GM21367 (cell line): ENCODE data around the gene ITPKB.
A peak's percentile ranks its signal among the peaks of the same experiment; 100 is the strongest.

Experiments used
- ATAC-seq: cut with Tn5 transposase; IDR thresholded peaks from one replicate; pipeline ENCODE4 v1.9.1; 2021; ENCODE audit not compliant: unreplicated experiment

Gene ITPKB

DNA sequence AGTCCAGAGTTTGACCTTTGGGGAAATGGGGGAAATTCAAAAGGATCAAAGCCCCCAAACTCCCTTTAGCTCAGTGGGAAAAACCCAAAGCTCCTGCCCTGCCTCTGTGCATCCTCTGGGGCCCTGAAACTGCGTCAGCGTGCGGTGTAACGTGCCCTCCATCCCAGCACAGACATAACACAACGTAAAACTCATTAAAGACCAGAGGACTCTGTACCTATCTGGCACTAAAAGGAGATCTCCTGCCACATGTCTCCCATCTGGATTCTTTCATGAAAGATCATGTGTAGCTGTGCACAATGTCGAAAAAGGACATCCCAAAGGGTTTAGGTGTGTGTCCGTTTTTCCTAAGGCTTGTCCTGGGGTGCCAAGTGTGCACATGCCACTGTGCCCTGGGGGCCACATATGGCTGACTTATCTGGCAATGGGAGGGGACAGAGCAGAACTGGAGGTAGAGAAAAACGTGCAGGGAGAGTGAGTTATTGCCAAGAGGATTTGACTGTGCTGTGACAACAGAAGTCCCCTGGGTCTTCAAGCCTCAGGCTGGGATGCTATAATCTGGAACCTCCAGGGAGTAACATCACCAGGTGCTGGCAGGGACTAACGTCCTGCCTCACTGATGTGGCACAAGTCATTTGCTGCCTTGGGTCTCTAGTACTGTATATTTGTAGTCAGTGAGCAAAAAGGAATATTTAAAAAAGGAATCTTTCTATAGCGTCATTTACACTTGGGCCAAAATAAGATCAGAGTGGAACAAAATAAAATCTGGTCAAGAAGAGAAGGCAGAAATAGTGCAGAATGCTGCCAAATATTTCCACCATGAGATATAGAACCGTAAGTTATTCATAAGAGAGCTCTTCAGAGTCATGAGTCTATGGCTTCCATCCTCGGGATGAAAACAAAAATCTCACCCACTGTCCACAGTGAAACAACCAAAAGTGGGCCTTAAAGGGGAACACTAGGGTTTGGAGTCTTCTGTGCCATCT lies 52.3 kb downstream of the ITPKB start:
- ATAC-seq = no peak

DNA sequence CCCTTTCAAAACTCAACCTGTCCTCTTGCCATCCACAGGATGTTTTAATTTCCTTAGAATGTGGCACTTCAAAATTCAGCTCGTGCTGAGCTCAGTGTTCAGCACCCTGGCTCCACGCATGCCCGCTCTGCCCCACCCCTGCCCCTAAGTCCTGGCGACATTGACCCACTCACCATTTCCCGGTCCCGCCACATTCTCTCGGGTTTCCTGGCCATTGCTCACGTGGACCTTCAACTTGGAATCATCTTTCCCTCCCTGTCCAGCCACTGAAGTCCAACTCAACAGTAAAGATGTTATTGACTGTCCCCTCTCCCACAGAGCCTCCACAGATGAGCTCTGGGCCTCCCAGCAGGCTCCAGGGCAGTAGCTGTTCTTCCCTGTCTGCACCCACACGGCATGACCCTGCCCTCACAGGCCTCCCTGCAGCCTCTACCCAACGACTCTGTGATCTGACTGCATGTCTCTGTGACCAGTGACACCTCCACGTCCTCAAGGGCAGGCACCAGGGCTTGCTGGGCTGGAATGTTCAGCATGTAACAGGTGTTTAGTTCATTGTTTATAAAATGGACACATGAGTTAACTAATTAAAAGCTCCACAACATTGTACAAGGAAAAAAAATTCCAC lies 53.8 kb downstream of the ITPKB start:
- ATAC-seq = no peak

DNA sequence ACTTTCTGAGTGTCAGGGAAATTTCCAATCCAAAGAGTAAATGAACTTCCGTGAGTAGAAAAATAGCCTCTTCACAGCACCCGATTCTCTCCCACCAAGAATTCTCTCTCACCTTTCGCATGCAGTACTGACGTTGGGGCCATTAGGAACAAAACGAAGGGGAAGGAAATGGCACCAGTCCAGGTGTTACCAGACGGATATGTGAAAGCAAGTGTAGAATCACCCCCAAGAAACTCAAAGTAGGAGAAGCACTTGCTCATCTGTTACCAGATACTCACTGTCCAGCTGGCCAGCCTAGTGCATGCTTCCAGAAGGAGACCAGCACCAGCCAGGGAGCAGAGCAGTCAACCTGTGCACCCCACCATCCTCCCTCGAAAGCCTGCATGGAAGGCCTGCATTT lies 55.1 kb downstream of the ITPKB start:
- no peak for ATAC-seq

DNA sequence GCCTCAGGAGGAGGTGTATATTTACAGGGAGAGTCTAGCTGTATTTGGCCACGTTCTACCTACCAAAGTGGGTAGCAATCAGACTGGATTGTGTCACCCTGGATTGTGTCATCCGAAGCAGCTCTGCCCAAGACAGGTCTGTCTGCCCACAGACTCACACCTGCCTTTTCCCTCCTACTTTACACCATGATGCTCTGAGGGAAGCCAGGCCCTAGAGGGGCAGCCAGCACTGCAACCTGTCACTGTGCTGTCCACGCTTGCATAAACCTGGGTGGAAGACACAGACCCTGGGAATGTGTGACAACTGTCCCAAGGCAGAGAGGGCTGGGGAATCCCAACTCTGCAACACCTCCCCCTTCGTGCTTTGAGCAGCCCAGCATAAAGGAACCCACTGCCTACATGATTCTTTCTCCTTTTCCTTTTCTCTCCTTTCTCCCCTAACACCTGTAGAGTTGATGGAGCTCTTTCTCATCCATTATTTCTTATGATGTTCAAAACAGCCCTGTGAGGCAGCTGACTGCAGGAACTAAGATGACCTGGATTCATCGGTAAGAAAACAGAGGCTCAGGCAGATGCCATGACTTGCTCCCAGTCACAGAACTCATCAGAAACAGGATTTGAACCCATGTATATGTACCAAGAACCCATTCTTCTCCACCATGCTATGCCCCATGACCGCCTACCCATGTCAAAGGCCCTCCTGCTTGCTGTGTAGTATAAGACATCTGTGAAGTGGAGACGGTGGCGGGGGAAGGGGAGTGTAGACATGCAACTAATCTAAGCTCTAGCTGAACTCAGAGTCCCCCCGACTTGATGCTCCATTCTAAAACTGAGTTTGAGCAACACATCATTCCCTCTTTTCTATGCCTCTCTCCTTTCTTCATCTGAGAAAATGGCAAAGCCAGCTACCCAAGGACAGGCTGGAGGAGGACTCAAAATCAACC lies 55.9 kb downstream of the ITPKB start:
- no peak for ATAC-seq

DNA sequence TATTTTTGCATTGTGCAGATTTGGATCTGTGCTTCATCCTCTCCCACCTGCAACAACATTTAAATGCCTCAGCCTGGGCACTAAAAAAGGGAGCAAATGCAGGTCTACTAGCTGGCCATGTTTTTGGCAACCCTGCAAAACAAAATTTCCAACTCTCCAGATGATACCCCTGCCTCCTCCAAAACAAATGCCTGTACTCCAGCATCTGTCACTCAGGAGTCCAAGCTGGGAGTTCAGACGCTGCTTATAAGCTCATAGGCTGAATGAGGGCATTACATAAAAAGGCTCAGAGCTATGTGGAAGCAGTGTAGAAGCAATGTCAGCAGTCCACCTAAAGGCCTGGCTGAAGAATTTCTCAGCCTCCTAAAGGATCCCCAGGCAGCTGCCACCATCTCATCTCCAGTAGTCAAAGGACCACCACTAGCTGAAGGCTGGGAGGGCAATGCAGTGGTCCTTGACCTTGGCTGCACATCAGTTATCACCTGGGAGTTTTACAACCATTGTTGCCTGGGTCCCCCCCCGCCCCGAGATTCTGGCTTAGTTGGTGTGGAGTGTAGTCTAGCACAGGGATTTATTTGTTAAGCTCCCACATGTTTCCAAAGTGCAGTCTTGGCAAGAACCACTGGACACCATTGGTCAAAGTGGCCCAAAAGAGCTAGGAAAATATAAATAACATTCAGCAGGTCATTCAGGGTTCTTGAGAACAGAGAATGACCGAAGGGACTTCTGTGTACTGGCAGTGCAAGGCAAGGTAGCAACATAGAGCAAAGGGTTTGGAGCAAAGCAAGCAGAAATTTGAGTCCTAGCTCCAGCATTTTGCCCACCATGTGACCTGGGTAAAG lies 57.2 kb downstream of the ITPKB start:
- no peak for ATAC-seq

DNA sequence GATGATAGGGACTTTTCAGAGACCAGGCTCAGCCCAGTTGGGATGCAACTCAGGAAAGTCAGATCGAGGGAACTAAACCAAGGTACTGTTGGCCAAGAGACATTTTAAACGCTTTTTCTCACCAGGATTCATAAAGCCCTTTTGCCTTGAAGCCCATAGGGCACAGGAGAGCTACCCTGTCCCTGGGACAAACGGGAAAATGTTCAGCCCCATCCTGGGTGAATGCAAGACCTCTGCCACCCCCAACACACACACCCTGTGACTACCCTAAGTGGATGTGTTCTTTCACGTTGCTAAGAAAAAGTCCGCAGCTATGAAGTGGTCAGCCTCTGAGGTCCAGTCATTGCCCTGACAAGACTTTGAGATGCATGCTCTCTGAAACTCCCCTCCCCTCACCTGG lies 58.4 kb downstream of the ITPKB start:
- no peak for ATAC-seq

DNA sequence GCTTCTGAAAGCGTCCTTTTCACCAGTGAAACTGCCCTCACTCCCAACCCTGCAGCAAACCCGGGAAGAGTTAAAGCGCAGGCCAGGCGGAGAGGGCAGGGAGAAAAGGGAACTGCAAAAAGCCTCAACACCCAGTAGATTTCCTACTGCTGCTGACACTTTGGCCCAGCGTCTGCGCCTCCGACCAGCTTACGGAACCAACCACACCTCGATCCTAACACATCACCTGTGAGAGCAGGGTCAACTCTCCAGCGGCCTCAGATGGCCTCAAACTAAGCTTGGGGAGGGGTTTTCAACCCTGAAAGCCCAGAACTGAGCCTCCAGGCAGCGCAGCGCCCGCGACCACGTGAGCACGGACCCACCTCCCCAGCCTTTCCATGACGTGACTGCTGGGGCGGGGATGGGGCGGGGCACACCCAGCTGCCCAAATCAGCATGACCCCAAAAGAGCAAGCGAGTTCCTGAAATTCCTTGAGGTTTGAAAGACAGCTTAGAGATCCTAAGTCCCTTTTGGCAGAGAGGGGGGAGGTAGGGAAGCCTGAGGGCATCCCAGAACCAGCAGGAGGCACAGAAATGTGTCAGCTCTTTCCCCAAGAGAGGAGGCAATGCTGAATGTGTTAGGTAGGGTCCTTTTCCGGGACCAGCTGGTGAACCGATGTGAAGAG lies 59.1 kb downstream of the ITPKB start:
- peak; percentile 36 for ATAC-seq

DNA sequence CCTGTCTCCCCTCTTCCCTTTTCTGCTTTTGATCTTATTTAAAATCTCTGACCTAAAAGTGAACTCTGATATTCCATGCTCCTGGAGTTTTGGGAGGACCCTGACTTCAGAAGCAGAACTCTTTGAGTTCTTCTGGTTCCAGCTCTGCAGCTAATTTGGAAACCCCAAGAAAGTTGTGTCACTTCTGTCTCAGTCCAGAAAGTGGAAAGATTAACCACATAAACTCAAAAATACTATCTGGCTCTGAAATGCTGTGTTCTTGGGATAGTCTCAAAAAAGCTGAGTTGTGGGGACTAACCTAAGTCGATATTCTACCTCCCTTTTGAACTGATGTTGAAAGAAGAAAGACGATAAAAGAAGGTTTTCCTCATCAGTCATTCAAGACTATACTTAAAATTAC lies 59.8 kb downstream of the ITPKB start:
- no peak for ATAC-seq

DNA sequence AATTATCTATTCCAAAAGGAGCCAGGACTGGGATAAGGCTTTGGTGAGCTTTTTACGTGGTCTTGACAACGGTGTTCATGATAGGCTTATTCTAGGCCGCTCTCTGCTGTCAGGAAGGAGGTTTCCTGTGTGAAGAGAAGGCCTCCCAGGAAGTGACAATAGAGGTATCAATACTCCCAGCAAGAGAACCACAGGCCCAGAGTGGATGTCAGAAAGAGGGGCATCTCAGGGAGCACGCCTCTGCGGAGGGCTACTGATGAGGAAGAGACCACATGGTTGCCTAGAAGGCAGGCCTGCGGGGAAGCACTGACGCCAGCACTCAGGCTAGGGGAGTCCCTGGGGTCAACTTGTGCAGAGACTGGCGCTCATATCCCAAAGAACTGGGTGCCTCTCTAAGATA lies 60.4 kb downstream of the ITPKB start:
- no peak for ATAC-seq

DNA sequence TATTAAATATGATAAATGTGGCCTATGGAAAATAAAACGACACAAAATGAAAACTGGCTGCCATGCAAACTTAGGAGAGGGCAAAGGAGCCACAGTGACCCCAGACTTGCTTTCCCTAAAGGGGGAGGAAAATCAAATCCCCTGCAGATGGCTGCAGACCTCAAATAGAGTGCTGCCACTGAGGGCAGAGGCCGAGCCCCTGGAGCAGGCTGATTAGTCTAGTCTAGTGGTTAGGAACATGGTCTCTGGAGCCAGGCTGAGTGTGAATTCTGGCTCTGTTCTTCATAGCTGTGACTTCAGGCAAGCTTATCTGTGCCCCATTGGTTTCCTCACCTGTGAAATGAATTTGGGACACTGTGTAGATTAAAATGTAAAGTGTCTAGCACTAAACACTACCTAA lies 60.8 kb downstream of the ITPKB start:
- no peak for ATAC-seq

DNA sequence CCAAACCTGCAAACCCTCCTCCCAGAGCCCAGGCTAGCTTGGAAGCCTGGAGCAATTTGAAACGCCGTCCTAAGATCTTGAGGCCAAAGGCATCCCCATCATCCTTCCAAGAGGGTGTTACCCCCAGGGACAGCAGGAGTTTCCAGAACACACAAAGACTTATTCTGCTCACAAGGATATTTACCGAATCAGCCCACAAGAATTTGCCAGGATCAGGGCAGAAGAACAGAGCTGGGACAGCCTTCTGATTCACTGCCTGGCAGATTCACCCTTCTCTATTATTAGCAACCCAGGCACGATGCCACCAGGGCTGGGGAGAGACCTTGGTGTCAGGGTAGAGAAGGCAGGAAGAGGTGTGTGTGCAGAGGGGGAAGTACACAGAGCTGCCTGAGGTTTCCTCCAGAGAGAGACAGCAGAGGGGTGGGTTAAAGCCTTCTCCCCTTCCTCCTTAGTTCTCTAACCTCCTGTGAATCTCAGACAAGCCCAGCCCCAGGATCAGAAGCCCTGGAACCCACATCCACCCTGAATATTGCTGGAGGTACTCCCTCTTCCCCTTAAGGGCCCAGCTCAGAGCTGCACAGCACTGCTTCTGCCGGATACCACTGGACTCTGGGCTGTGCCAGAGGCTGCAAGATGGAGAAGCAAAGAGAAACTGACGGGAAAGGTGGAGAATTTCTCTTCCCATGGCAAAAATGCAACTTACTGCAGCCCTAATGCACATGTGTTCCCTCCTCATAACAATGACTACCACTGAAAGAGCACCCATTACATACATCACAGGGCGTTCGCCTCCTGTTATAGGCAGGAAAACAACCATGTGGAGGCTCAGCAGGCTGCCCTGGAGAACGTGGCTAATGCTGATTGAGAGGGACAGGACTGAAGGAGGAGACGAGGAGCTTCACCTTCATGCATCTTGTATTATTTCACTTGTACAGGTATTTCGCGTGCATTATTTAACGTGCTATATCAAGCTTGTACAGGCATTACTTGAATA lies 61.8 kb downstream of the ITPKB start:
- no peak for ATAC-seq

DNA sequence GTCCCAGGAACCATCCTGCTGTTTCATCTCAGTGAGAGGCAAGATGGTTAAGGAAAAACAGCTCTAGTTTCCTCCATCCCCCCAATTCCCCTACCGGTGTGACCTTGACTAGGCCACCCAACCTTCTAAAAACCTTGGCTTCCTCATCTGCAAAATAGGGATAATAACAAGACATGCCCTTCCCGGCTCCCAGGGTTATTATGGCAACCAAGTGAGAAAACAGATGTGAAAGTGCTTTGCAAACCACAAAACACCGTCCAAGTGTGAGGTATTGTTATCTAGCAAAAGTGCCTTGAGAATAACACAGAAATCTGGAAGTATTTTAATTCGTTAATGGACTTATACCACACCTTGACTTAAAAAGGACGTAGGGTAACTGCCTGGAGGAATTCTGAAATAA lies 62.7 kb downstream of the ITPKB start:
- no peak for ATAC-seq

DNA sequence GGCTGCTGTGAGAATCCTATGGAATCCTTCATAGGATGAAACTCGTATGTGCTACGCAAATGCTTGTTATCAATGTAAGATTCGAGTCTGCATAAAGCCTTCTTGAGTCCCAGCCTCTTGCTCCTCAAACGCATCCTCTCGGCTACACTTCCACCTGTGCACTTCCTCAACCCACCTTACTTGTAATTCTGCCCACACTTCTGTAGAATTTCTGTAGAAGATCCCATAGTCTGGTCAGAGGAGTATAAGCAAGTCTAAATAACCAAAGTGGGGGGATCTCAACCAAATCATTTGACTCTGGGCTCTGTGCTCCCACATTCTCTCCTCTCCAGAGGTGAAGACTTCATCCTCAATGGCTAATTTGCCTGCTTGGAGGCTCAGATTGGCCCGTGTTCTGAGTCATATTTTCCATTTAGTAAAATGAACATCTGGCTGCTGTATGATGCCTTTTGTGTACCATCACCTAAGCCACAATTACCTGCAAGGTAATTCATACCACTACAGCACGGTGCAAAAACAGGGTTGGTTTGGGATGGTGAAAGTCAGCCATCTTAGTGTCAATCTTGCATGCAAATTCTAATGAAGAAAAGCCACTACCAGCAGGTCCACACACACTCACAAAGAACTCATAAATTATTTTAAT lies 63.2 kb downstream of the ITPKB start:
- no peak for ATAC-seq

DNA sequence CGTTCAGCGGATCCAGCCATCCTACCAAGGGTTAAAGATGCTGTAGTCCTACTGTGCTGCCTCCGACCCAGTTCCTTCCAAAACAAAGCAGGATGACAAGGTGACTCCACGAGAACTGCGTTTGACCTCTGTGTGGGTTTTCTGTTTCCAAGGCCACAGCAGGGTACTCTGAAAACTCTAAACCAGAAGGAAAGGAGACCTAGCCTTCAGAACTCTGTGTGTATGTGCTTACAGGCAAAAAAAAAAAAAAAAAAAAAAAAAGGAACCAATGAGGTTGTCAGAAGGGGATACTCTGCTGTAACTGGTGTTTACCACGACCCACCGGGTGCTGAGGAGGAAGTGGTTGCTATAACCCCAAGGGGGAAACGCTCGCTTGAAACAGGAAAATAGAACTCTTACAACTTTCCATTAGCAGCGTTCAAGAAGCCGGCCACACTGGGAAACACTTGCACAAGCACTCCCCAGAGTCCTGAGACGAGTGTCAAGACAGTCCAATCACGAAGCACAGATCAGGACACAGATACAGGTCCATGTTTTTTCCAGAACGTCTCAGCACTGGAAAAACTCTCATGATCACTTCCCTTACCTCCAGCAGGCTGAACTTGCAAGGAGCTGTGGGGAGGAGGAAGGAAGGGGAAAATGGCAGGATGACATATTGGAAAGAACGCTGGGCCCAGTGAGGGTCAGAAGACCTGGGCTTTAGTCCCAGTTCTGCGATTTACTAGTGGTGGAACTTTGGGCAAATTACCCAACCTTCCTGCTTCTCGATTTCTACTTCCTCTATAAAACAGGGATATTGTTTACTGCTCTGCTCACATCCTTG lies 64.0 kb downstream of the ITPKB start:
- ATAC-seq = peak; percentile 69

DNA sequence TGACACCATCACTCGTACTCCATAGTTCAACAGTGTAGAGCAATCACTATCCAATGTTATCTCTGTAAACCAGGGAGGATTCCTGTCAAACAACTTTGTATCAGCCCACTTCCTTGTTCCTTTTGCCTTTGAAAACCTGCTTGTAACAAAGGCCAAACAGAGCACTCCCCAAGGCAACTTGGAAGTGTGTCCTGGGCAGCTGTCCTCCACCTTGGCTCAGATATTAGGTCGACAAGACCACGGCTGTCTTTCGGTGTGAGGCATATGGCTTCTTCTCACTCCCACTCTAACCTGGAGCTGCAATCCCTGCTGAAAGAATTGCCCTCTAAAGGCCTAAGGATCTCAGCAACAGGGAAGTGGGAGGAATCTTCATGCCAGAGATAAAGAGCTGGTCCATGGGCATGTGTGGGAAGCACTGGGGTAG lies 66.7 kb downstream of the ITPKB start:
- ATAC-seq = no peak

DNA sequence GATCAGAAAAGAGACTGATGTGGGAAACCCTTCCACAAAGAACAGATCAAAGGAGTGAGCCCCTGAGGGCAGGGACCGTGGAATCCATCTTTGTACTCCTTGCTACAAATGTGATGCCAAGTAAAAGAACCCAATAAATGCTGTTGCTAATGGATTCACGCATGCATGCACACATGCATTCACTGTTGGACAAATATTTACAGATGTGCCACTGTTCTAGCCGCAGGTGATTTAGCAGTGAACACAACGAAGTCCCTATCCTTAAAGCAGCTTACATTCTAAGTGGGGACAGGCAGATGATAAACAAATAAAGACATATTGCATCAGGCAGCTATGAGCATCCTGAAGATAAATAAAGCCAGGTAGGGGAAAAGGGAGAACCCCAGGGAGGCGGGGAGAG lies 67.8 kb downstream of the ITPKB start:
- ATAC-seq = no peak

DNA sequence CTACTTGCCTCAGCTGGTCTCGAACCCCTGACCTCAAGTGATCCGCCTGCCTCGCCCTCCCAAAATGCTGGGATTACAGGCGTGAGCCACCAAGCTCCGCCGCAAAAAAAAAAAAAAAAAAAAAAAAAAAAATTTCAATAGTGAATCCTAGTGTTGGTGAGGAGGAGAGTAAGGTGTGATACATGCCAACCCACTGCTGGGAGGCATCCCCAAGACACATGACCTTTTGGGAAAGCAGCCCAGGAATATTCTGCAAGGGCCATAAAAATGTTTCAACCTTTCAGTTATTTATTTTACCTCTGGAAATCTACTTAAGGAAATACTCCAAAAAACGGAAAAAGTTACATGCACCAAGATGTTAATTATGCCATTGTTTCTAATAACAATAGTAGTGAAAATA lies 69.0 kb downstream of the ITPKB start:
- no peak for ATAC-seq
